GM12892 (cell line): Measurements from ENCODE around the gene SMIM30.

Experiments used
- POLR2A ChIP-seq: IDR thresholded peaks from 2 replicates; pipeline ENCODE4 v1.6.1; 2011; ENCODE audit warnings: low read depth, low read length, control low read depth
- POLR2AphosphoS5 ChIP-seq: IDR thresholded peaks from 2 replicates; pipeline ENCODE4 v1.6.1; 2011; ENCODE audit warnings: low read depth, low read length, control low read depth

DNA sequence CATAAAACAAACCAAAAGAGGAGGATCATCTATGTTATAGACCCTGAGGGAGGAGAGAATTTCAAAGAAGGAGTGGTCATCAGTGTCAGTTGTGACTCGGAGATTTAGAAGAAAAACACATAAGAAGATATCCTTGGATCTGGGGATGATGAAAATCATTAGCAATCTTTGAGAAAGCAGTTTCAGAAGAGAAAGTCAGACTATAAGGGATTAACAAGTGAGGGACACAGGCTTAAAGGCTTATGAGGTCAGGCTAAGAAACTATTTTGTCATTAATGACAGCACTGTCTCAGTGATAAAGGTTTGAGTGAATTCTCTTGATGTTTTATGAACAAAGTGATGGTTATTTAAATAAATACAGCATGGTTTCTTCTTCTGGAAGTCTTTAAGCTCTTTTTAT is 25.6 kb downstream of the SMIM30 start:
- TF ChIP-seq POLR2A (no peak), POLR2AphosphoS5 (no peak)
